GM12864 (cell line): ENCODE measurements around the gene PCLO.

Experiments
- DNase-seq: peaks from one replicate; pipeline ENCODE4 v3.0.0-alpha.2; 2011; ENCODE audit warnings: low read depth
- H3K4me3 ChIP-seq: 2 replicates; pipeline ENCODE4 v1.5.1; 2011; ENCODE audit warnings: mild to moderate bottlenecking, low read depth, low read length, control low read depth
- CTCF ChIP-seq: IDR thresholded peaks from 2 replicates; pipeline ENCODE4 v1.5.1; 2011; ENCODE audit warnings: low read depth, mild to moderate bottlenecking, moderate library complexity, low read length, control low read depth, inconsistent platforms; ENCODE audit errors: missing control alignments

PCLO gene

GRCh38 chr7:82859106-82859850 lies 303.4 kb downstream of the PCLO start:
- no peak for DNase-seq
- TF ChIP-seq CTCF: no peak
- H3K4me3 ChIP-seq: no peak overlapping the region

GRCh38 chr7:82851121-82851520 lies 311.6 kb downstream of the PCLO start:
- no peak for DNase-seq
- TF ChIP-seq CTCF: no peak
- H3K4me3 ChIP-seq: no peak overlapping the region

GRCh38 chr7:82841828-82842227 lies 320.9 kb downstream of the PCLO start:
- no peak for DNase-seq
- H3K4me3 ChIP-seq: no peak overlapping the region
- TF ChIP-seq CTCF: no peak

GRCh38 chr7:82840061-82840460 lies 322.6 kb downstream of the PCLO start:
- TF ChIP-seq CTCF: no peak
- H3K4me3 ChIP-seq: no peak overlapping the region
- no peak for DNase-seq

GRCh38 chr7:82839555-82839954 lies 323.1 kb downstream of the PCLO start:
- no peak overlapping the region for H3K4me3 ChIP-seq
- no peak for TF ChIP-seq CTCF

GRCh38 chr7:82839063-82839462 lies 323.6 kb downstream of the PCLO start:
- no peak overlapping the region for H3K4me3 ChIP-seq
- TF ChIP-seq CTCF: no peak
- DNase-seq: no peak

More at GRCh38 chr7:82839555-82839954, 323.1 kb downstream of the PCLO start:
- DNase-seq: no peak

GRCh38 chr7:82838314-82838713 lies 324.4 kb downstream of the PCLO start:
- DNase-seq: no peak
- no peak for TF ChIP-seq CTCF
- no peak overlapping the region for H3K4me3 ChIP-seq
